IPS DF 19.7 (cell line): ENCODE data around the gene DENND1A.

Experiments used
- DNase-seq: peaks from one replicate; pipeline ENCODE4 v3.0.0-alpha.2; 2013; ENCODE audit warnings: low read depth, low spot score

Gene DENND1A

DNA sequence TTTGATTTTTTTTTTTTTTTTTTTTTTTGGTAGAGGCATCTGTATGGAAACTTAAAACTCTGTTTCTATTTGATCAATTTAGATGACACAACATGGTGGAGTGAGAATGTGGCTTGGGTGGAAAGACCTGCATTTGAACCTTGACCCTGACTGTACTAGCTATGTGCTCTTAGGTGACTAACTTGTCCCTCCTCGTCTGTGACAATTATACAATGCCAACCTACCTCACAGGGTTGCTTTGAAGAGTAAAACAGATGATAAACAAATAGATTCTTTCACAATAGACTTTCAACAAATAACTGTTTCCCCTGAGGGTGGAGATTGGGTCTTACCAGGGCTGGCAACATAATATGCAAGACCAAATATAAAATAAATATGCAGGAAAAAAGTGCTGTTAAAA is 464.6 kb downstream of the DENND1A start:
- no peak for DNase-seq

GRCh38 chr9:123460091-123460490 is 469.8 kb downstream of the DENND1A start:
- DNase-seq: no peak

DNA sequence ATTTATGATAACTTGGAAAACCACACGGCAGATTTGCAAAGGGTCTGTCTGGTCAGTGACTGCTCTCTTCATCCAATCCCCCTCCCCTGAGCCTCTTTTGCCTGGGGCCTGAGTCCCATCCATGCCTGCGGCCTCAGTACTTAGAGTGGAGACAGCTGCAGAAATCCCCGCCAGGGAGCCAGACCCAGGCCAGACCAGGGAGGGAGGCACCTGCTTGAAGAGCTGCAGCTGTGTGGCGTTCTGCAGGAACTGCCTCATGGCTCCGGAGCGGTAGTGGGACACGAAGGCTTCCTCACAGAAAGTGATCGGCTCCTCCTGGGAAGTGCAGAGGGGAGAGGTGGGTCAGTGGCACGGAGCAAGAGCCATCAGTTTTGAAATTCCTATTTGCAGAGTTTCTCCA is 472.3 kb downstream of the DENND1A start:
- DNase-seq: no peak

DNA sequence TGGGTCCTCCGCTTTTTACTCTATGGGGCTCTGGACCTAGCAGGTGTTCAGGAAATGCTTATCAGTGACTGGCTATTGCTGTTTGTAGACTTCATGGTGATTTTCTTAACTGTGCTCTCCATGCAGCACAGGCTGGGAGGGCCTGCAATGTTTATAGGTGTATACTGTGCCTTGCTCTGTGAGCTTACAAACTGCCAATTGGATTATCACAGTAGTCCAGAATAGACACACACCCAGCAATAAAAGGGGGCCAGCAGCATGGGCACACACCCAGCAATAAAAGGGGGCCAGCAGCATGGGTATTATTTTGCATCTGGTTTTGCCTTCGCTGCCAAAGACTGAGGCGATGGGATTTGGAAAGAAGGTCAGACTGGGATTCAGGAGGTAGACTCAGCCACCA is 473.9 kb downstream of the DENND1A start:
- DNase-seq: no peak

DNA sequence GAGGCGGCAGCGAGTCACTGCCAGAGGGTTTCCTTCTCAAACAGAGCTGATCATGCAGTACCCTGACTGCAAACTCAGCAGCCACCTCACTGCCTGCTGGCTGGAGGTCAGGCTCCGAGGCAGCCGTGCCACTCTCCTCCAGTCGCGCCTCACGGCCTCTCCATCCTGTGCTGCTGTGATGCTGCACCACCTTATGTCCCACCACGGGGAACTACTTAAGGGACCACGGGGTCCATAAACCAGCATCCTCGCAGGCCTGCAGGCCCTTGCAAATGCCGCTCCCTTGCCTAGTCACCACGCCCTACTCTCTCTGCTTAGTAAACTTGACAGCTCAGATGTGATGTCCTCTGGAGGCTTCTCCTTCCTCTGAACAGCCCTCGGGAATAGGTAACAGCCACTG is 474.7 kb downstream of the DENND1A start:
- DNase-seq: no peak

- DNase-seq: no peak
These were observed 475.6 kb downstream of the DENND1A start for GRCh38 chr9:123454361-123454760.

- DNase-seq: no peak
These were observed 476.1 kb downstream of the DENND1A start for GRCh38 chr9:123453831-123454321.

- no peak for DNase-seq
These were observed 476.8 kb downstream of the DENND1A start for GRCh38 chr9:123453076-123453667.

DNA sequence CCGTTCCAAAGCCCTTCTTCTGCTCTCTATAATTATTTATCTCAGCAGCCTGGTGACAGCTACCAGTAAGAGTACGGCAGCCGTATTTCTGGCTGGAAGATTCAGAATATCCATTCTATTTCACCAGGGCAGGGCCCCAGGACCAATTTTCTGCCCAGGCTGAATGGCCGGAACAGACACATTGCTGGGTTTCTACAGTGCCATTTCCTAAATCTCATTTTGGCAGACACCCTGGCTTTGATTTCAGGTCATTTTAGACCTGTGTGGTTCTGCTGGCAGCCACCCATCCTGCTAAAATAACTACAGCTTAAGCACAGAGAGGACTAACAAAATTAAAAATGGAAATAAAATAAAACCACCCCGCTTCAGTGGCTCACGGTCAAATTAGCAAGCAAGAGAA is 478.9 kb downstream of the DENND1A start:
- no peak for DNase-seq

- no peak for DNase-seq
These were observed 479.7 kb downstream of the DENND1A start for GRCh38 chr9:123450098-123450770.

- no peak for DNase-seq
These were observed 481.8 kb downstream of the DENND1A start for GRCh38 chr9:123447934-123448646.

GRCh38 chr9:123445981-123446610 is 483.8 kb downstream of the DENND1A start:
- DNase-seq: no peak

DNA sequence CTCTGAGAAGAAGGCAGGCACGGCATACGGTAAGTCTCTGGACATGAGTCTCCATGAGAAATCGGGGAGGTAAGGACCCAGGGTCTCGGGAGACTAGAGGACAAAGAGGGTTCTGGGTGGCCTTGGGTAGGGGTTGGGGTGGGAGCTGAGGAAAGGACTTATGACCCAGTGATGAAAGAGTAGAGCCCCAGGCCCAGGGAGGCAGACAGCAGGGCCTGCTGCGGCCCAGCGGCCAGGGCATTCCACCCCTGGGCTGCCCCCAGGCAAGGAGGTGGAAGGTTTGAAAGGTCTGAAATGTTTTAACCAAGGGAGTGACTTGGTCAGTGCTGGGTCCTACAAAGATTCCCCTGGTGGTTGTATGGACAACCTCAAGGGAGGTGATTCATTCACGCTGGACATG is 484.8 kb downstream of the DENND1A start:
- no peak for DNase-seq

- no peak for DNase-seq
These were observed 488.2 kb downstream of the DENND1A start for GRCh38 chr9:123441769-123442168.

DNA sequence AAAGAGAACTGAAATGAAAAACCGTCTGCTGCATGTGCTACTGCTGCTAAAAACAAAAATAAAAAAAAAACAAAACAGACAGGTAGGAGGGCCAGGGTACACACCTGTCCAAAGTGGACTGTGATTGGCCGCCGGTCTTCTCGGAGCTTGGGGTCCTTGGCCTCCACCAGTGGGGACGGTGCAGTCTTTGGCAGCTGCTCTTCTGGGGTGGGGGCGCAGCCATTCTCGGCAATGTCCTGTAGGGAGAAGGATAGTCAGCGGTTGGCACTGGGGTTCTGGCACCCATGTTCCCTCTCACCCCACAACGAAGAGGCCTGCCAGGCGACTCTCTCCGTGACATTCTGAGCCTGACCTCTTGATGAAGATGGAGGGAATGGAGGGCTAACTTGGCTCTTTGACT is 489.7 kb downstream of the DENND1A start:
- DNase-seq: no peak

- DNase-seq: no peak
These were observed 491.1 kb downstream of the DENND1A start for GRCh38 chr9:123438821-123439220.

GRCh38 chr9:123438321-123438720 is 491.6 kb downstream of the DENND1A start:
- DNase-seq: no peak

GRCh38 chr9:123437201-123437600 is 492.7 kb downstream of the DENND1A start:
- DNase-seq: no peak

DNA sequence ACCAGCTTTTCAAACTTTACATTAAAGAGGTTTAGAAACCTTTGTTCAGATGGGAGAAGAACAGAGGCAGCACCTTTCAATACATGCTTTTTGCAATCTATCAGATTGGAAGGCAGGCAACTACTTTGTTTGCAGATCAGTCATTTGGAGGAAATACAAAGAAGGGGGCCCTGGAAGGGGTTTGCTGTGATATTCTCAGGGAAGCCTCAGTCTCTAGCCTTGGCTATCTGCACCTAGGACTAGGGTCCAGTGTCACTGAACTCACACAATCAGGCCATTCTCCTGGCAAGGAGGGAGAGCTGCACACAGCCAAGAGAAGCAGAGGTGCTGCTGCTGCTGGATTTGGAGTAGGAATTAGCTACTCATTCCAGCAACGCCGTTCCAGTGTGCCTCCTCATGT is 494.5 kb downstream of the DENND1A start:
- DNase-seq: no peak

GRCh38 chr9:123434619-123435240 is 495.2 kb downstream of the DENND1A start:
- no peak for DNase-seq

DNA sequence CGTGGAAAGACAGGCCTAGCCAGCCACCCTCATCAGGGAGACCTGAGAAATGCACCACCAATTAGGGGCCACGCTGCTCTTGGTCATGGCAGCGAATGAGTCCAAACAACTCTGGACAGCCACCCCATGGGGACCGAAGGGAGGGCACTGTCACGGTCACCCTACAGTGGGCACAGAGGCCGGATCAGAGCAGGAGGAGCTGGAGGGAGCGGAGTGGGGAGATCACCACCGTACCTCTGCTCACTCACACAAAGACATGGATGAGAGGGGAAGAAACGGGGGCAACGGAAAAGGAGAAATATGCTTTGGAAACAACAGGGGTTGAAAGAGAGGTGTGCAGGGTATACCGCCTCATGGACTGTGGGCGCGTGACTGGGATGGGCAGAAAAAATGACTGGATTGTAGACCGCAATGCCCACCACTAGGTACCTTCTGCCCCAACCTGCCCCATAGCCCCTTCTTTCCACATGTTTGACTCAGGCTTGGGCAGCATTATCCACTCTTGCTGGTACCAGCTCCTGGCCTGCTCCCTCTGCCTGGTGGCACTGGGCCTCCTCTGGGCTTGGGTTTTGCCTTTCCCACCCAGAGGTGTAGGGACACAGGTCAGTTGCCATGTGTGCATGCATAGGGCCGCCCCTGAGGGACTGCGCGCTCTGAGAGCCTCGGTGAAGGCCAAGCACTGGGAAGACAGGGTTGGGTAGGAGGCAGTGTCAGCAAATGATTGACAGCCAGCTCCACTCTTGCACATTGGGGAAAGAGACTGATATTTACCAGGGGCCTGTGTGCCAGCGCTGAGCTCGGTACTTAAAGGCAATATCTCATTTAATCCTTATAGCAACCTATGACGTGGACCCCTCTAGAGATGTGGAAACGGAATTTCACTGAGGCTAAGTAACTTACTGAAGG is 497.3 kb downstream of the DENND1A start:
- DNase-seq: no peak
